ENCODE data around the gene PPP2R1A. TPM values are rescaled to one million over a fixed set of nuclear protein-coding genes. Genes with fewer than 3 reads are reported as not detected.

The PPP2R1A gene
- 155 TPM in 2 replicates for total RNA-seq

DNA sequence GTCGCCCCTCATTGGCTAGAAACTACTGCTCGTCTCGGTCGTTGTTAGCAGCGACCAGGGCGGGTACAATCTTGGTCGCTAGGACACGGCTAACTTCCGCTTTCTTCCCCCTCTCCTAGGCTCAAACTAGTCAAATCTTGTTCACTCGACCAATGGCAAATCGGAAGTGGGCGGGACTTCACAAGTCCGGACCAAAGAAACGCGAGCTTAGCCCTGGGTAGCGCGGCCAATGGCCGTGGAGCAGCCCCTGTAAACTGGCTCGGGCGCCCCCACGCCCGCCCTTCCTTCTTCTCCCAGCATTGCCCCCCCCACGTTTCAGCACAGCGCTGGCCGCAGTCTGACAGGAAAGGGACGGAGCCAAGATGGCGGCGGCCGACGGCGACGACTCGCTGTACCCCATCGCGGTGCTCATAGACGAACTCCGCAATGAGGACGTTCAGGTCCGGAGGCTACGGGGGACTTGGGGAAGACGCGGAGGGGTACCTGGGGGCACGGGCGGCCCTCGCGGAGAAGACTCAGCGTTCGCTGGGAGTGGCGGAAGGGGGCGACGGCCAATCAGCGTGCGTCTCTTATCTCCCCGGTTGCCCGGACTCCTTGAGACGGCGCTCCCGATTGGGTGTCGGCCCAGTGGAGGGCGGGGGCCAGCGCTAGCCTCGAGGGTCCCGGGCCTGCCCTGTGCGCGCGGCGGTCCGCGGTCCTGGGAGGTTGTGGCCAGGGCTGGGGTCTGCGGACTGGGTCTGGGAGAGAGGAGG is at the start of gene PPP2R1A:
Gene PPP2R1A (plus strand): TSS at position 318 of the 752 bp plus-strand sequence. CDS start 45 bp downstream, at position 363.

DNA sequence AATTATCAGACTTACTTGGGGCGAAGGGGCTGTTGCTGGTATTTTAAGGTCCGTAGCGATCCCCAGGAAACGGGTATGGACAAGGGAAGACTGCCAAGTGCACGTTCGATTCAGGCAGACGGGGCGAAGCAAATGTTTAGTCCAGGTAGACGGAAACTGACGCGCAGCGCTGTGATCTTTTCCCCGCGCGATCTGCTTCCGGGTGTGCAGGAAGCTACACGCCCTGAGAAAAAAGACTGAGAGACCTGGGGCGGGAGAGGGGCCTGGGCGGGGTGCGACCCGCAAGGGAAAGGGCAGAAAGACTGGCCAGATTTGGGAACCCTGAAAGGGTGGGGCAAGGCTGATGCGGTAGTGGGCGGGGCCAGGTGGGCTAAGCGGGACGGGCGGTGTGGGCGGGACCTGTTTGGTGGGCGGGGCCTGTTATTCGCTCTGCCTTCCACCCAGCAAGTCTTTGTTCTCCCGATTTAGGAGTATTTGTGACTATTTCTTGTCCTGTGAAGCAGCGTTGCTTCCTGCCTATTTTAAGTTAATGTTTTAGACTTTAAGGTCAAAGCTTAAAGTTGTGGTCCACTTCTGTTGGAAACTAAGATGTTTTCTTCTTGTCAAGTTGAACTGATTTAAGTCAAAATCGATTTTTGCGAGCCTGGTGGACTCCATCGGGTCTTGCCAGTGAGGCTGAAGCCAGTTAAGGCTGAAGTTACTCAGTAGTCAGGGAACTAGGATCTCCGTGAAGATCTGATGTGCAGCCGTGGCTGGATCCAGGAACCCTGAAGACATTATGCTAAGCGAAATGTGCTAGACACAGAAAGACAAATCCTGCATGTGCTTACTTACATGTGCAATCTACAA is 18.3 kb upstream of the PPP2R1A start, which contains the start of gene ZNF836:
Gene ZNF836 (minus strand): TSS at position 301 of the 849 bp plus-strand sequence. CDS start 3,549 bp downstream, outside the sequence.

DNA sequence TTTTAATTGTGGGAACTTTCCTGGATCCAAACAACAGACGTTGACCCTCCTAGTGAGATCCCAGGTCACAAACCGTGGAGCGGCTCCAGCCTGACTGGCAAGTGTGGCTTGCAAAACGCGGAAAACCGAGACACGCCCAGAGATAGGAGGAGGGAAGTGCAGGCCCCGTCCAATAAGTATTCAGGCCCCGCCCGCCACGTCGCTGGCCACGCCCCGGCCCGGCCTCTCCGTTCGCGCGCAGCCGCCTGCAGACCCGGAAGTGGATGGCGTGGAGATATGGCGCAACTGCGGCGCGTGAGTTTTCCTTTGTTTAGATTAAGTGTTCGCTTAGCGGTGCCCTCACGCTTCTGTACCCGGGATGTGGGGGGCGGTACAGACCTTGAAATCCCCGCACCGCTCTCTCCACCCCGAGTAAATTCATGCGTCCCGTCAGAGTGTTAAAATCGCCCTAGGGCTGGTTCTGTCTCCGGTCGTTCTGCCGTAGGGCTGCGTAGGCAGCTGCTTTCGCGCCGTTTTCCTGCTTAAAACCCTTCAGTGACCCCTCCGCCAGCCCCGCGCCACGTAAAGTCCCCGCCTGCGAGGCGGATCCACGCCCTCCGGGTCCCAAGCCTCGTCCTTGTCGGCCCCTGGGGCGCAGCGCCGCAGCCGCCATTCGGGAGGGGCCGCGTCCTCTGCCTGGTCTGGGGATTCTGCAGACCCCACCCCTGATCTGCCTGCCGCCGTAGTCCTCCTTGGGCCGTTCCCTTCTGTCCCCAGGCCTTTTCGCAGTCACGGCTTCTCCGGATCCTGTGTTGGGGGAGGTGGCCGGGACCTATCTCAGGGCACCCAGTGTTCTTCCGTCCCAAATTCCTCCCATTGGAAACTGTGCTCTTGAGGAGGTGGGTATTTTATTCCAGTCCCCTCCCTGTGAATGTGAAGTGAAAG is 79.7 kb downstream of the PPP2R1A start, which contains the start of gene ZNF766:
Gene ZNF766 (plus strand): TSS at position 250 of the 924 bp plus-strand sequence. CDS start 27 bp downstream, at position 277.

Small RNAs within 50 kb of the gene (small RNA-seq; reads per million reads assigned to genes)
- not detected for gene MIR6801
- gene RF00019: not detected
- gene RPL37P23: not detected

Other genes with a start within 250 kb of the PPP2R1A start
- gene ZNF350, start 203.2 kb upstream of the PPP2R1A start, total RNA-seq: 11.2 and 17.9 TPM in 2 replicates
- 16.0 and 17.8 TPM in 2 replicates for gene ZNF615, start 181.8 kb upstream of the PPP2R1A start, total RNA-seq
- 14.2 and 15.3 TPM in 2 replicates for gene ZNF614, start 161.7 kb upstream of the PPP2R1A start, total RNA-seq
- 11.0 and 14.8 TPM in 2 replicates for gene ZNF432, start 141.2 kb upstream of the PPP2R1A start, total RNA-seq
- gene ZNF841, start 94.3 kb upstream of the PPP2R1A start, total RNA-seq: 26.9 and 39.0 TPM in 2 replicates
- gene ZNF616, start 50.1 kb upstream of the PPP2R1A start, total RNA-seq: 9.1 and 12.5 TPM in 2 replicates
- gene ZNF836, start 18.4 kb upstream of the PPP2R1A start, total RNA-seq: 13.6 and 13.9 TPM in 2 replicates
- 16.1 and 16.7 TPM in 2 replicates for gene ZNF766, start 79.5 kb downstream of the PPP2R1A start, total RNA-seq
- gene ZNF480, start 107.1 kb downstream of the PPP2R1A start, total RNA-seq: 12.4 and 13.8 TPM in 2 replicates
- gene ZNF610, start 146.2 kb downstream of the PPP2R1A start, total RNA-seq: 3.7 and 9.1 TPM in 2 replicates
- 24.4 and 32.1 TPM in 2 replicates for gene ZNF880, start 179.9 kb downstream of the PPP2R1A start, total RNA-seq
- 34.5 and 53.9 TPM in 2 replicates for gene ZNF528, start 207.8 kb downstream of the PPP2R1A start, total RNA-seq
- 0.11 and 0.13 TPM in 2 replicates for gene ZNF534, start 239.1 kb downstream of the PPP2R1A start, total RNA-seq